Activated T-cell treated with anti-CD3 and anti-CD28 coated beads, Interleukin-2, amount 50 U/mL, for 1 hour (primary cell): ENCODE results near the gene MT1H.
"Not testable (repeated sequence)": the region's sequence is repeated elsewhere in the genome, so short reads cannot be mapped to it uniquely, and the experiment has no call there.

Experiments
- DNase-seq: peaks from one replicate; pipeline ENCODE4 v3.0.0-alpha.2; 2020

MT1H gene

GRCh38 chr16:56684926-56685590 lies 15.4 kb downstream of the MT1H start:
- DNase-seq, result no peak

GRCh38 chr16:56686758-56687157 lies 17.1 kb downstream of the MT1H start:
- DNase-seq, result no peak

GRCh38 chr16:56688762-56689161 lies 19.1 kb downstream of the MT1H start:
- DNase-seq, result no peak

- no peak for DNase-seq
These were observed 19.6 kb downstream of the MT1H start for GRCh38 chr16:56689171-56689570.

- DNase-seq, result no peak
These were observed 21.0 kb downstream of the MT1H start for GRCh38 chr16:56690420-56691122.

- DNase-seq, result no peak
These were observed 22.3 kb downstream of the MT1H start for GRCh38 chr16:56691885-56692284.

GRCh38 chr16:56695246-56695645 lies 25.6 kb downstream of the MT1H start:
- no peak for DNase-seq

- DNase-seq, result no peak
These were observed 28.0 kb downstream of the MT1H start for GRCh38 chr16:56697456-56698155.

GRCh38 chr16:56700195-56700594 lies 30.6 kb downstream of the MT1H start:
- no peak for DNase-seq

GRCh38 chr16:56700631-56701030 lies 31.0 kb downstream of the MT1H start:
- no peak for DNase-seq

- no peak for DNase-seq
These were observed 31.9 kb downstream of the MT1H start for GRCh38 chr16:56701534-56701933.

GRCh38 chr16:56702836-56703235 lies 33.2 kb downstream of the MT1H start:
- DNase-seq, result no peak

GRCh38 chr16:56708525-56709442 lies 39.2 kb downstream of the MT1H start:
- peak; percentile 26 for DNase-seq

GRCh38 chr16:56709443-56710040 lies 39.9 kb downstream of the MT1H start:
- DNase-seq, result no peak

GRCh38 chr16:56710181-56710737 lies 40.6 kb downstream of the MT1H start:
- no peak for DNase-seq

- no peak for DNase-seq
These were observed 42.2 kb downstream of the MT1H start for GRCh38 chr16:56711862-56712261.

GRCh38 chr16:56713794-56714193 lies 44.2 kb downstream of the MT1H start:
- DNase-seq, result no peak

GRCh38 chr16:56715126-56715525 lies 45.5 kb downstream of the MT1H start:
- no peak for DNase-seq

- no peak for DNase-seq
These were observed 47.1 kb downstream of the MT1H start for GRCh38 chr16:56716761-56717160.

- not testable (repeated sequence) for DNase-seq
These were observed 47.9 kb downstream of the MT1H start for GRCh38 chr16:56717532-56717931.
